Measurements from ENCODE around the gene ANAPC1.

The ANAPC1 gene, protein sequence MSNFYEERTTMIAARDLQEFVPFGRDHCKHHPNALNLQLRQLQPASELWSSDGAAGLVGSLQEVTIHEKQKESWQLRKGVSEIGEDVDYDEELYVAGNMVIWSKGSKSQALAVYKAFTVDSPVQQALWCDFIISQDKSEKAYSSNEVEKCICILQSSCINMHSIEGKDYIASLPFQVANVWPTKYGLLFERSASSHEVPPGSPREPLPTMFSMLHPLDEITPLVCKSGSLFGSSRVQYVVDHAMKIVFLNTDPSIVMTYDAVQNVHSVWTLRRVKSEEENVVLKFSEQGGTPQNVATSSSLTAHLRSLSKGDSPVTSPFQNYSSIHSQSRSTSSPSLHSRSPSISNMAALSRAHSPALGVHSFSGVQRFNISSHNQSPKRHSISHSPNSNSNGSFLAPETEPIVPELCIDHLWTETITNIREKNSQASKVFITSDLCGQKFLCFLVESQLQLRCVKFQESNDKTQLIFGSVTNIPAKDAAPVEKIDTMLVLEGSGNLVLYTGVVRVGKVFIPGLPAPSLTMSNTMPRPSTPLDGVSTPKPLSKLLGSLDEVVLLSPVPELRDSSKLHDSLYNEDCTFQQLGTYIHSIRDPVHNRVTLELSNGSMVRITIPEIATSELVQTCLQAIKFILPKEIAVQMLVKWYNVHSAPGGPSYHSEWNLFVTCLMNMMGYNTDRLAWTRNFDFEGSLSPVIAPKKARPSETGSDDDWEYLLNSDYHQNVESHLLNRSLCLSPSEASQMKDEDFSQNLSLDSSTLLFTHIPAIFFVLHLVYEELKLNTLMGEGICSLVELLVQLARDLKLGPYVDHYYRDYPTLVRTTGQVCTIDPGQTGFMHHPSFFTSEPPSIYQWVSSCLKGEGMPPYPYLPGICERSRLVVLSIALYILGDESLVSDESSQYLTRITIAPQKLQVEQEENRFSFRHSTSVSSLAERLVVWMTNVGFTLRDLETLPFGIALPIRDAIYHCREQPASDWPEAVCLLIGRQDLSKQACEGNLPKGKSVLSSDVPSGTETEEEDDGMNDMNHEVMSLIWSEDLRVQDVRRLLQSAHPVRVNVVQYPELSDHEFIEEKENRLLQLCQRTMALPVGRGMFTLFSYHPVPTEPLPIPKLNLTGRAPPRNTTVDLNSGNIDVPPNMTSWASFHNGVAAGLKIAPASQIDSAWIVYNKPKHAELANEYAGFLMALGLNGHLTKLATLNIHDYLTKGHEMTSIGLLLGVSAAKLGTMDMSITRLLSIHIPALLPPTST (N-terminal part only)

DNA sequence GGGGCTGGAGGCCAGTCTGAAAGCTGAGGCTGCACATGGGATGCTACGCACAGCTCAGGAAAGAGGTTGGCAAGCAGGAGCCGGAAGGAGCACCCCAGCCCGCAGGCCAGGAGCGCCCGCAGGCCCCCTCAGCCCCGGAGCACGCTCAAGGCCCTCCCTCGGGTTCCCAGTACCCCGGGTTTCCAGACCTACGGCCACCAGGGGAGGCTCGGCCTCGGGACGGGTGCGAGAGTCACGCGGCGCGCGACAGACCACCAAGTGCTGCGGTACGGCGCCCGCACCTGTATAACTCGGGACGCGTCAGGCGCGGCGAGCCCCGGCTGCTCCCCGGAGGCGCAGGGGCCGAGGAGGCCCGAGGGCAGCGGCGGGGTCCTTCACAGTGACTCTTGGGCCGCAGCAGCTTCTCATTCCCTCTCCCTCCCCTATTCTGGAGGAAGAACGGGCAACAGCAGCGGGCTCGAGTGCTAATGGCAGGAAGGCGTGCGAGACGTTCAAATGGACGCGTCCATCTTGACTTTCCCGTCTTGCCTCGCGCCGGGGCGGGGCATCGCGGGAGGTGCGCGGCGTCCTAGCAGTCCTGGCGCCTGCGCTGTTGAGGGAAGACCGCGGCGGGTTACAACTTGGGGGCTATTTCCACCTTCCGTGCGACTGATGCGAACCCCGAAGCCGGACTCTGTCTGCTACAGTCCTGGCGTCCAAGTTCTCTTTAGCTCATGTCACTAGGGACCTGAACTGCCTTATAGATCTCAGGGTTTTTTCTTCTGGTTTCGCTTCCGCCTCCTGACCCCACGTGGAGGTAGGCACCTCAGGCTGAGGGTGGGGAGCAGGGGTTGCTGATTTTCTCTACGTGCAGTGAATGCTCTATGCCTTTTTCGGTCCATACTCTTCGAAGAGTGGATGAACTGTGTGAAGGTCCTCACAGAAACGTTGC lies at the start of gene ANAPC1:
Gene ANAPC1 (minus strand): TSS at position 533 of the 931 bp plus-strand sequence. CDS start 3,368 bp downstream, outside the sequence.
- Histone ChIP-seq H3K36me3 (ENCODE audit: low read depth) (peaks cover 8% of the 10 kb centered on the region; the same call in 1 of the 2 replicates), H3K9me3 (ENCODE audit: severe bottlenecking) (no peaks in the 10 kb centered on the region), H3K27ac (ENCODE audit: poor library complexity, severe bottlenecking) (peak within 1 kb of the TSS; percentile 56), H3K4me1 (ENCODE audit: insufficient read depth, poor library complexity, severe bottlenecking) (peaks cover 7% of the 10 kb centered on the region), H3K27me3 (ENCODE audit: insufficient read depth, poor library complexity, severe bottlenecking) (no peaks in the 10 kb centered on the region), H3K4me3 (ENCODE audit: severe bottlenecking) (peak within 1 kb of the TSS; percentile 99)
- DNase-seq (ENCODE audit: low spot score) (peak; percentile 87), ATAC-seq (ENCODE audit: low read depth) (peak; percentile 96)
- TF ChIP-seq, protein P1, sequence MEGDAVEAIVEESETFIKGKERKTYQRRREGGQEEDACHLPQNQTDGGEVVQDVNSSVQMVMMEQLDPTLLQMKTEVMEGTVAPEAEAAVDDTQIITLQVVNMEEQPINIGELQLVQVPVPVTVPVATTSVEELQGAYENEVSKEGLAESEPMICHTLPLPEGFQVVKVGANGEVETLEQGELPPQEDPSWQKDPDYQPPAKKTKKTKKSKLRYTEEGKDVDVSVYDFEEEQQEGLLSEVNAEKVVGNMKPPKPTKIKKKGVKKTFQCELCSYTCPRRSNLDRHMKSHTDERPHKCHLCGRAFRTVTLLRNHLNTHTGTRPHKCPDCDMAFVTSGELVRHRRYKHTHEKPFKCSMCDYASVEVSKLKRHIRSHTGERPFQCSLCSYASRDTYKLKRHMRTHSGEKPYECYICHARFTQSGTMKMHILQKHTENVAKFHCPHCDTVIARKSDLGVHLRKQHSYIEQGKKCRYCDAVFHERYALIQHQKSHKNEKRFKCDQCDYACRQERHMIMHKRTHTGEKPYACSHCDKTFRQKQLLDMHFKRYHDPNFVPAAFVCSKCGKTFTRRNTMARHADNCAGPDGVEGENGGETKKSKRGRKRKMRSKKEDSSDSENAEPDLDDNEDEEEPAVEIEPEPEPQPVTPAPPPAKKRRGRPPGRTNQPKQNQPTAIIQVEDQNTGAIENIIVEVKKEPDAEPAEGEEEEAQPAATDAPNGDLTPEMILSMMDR (IDR thresholded peaks at IDR 0.05; ENCODE audit: poor library complexity, severe bottlenecking) = no peak

DNA sequence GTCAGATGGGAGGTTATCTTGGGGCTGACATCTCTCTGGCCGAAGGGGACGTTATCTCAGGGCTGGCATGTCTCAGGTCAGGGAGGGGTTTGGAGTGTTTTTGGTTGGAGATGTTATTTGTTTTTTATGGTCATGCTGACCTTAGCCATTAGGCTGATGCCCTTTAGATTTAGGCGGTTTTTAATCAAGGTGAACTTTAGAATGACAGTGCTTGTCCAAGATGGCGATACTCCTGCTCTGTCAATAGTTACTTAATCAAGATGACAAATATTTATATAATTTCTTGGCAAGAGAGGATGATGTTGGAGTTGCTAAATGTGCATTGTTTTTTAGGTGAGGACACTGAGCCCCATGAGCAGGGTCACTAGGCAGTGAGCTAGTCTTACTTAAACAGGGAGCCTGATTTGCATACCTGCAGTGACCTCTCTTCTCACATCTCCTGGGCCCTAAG lies 48.9 kb upstream of the ANAPC1 start:
- Histone ChIP-seq H3K4me3 (ENCODE audit: severe bottlenecking) (no peak overlapping the region), H3K36me3 (ENCODE audit: low read depth) (no peaks in the 10 kb centered on the region), H3K27me3 (ENCODE audit: insufficient read depth, poor library complexity, severe bottlenecking) (peaks cover 12% of the 10 kb centered on the region), H3K9me3 (ENCODE audit: severe bottlenecking) (no peaks in the 10 kb centered on the region), H3K27ac (ENCODE audit: poor library complexity, severe bottlenecking) (no peak overlapping the region), H3K4me1 (ENCODE audit: insufficient read depth, poor library complexity, severe bottlenecking) (peaks cover 4% of the 10 kb centered on the region)
- TF ChIP-seq, protein P1 (IDR thresholded peaks at IDR 0.05; ENCODE audit: poor library complexity, severe bottlenecking) = no peak
- DNase-seq (ENCODE audit: low spot score) (no peak), ATAC-seq (ENCODE audit: low read depth) (no peak)

DNA sequence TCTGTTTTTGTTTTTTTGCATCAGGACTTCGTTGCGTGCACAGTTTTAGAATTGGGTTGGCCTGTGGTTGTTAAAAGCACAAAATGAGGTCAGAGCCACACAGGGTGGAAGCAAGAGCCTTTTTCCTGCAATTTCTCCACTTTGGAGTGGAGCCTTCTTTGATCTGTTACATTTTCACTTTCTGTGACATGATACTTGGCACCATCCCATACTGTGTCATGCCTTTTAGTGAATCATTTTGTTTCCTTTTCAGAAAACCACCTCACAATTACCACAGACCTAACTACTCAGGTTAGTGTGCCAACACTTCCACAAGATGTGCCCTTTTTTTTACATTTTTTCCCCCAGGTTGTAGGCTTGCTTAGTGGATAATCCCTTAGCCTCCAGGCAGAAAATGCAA lies 46.9 kb upstream of the ANAPC1 start:
- DNase-seq (ENCODE audit: low spot score) (no peak), ATAC-seq (ENCODE audit: low read depth) (peak; percentile 83)
- Histone ChIP-seq H3K4me3 (ENCODE audit: severe bottlenecking) (no peak overlapping the region), H3K9me3 (ENCODE audit: severe bottlenecking) (no peaks in the 10 kb centered on the region), H3K27ac (ENCODE audit: poor library complexity, severe bottlenecking) (no peak overlapping the region), H3K27me3 (ENCODE audit: insufficient read depth, poor library complexity, severe bottlenecking) (peaks cover 12% of the 10 kb centered on the region), H3K4me1 (ENCODE audit: insufficient read depth, poor library complexity, severe bottlenecking) (peaks cover 4% of the 10 kb centered on the region), H3K36me3 (ENCODE audit: low read depth) (no peaks in the 10 kb centered on the region)
- TF ChIP-seq, protein P1 (IDR thresholded peaks at IDR 0.05; ENCODE audit: poor library complexity, severe bottlenecking) = no peak

DNA sequence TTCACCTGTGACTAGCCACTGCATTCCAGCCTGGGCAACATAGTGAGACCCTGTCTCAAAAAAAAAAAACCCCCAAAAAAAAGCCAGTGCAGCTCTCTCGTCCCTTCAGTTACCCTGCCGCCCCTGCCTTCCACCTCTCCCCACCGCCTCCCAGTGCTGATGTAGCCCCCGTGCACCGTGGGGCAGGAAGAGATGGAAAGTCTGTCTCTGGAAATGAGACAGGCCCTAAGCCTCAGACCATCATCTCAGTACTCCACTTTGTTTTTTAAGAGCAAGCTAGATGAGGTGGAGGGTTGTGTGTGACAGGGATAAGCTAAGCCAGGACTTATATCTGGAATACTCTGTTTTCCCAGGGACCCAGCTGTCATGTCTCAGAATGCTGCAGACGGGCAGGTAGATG lies 46.4 kb upstream of the ANAPC1 start:
- TF ChIP-seq, protein P1 (IDR thresholded peaks at IDR 0.05; ENCODE audit: poor library complexity, severe bottlenecking) = no peak

More for the DNA sequence above, 46.4 kb upstream of the ANAPC1 start:
- Histone ChIP-seq H3K4me1 (ENCODE audit: insufficient read depth, poor library complexity, severe bottlenecking) (peaks cover 4% of the 10 kb centered on the region), H3K27me3 (ENCODE audit: insufficient read depth, poor library complexity, severe bottlenecking) (peaks cover 12% of the 10 kb centered on the region), H3K4me3 (ENCODE audit: severe bottlenecking) (no peak overlapping the region), H3K36me3 (ENCODE audit: low read depth) (no peaks in the 10 kb centered on the region), H3K9me3 (ENCODE audit: severe bottlenecking) (no peaks in the 10 kb centered on the region), H3K27ac (ENCODE audit: poor library complexity, severe bottlenecking) (no peak overlapping the region)
- no peak for DNase-seq (ENCODE audit: low spot score)
- no peak for ATAC-seq (ENCODE audit: low read depth)
